ENCODE results near the gene AQP6.

The AQP6 gene

DNA sequence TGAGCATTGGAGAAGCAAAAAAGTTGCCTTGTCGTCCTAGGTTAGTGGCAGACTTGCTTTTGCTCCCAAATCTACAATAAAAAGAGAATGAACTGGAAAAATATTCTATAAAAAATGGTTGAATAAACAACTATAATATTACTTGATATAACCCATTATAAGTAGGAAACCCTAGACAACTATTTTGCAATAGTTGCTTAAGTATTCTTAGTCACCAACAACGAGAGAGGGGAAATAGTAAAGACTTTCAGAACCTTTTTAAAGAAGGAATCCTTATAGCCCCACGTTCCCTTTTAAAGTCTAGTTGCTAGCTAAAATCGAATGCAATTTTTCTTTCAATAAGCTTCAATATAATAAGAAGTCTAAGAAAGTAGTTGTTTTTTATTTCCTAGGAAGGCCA lies 17.5 kb downstream of the AQP6 start:
- H3K9me3 ChIP-seq (ENCODE audit: low read length) = no peaks in the 10 kb centered on the region
- H3K27me3 ChIP-seq (ENCODE audit: insufficient read depth, low read length) = no peaks in the 10 kb centered on the region
- H3K36me3 ChIP-seq (ENCODE audit: insufficient read depth, low read length) = peaks cover 69% of the 10 kb centered on the region
- H3K4me3 ChIP-seq (ENCODE audit: low read length) = no peak overlapping the region
- no peak overlapping the region for H2AFZ ChIP-seq (ENCODE audit: low read depth, low read length)
- H3K4me1 ChIP-seq (ENCODE audit: insufficient read depth, low read length) = no peaks in the 10 kb centered on the region

DNA sequence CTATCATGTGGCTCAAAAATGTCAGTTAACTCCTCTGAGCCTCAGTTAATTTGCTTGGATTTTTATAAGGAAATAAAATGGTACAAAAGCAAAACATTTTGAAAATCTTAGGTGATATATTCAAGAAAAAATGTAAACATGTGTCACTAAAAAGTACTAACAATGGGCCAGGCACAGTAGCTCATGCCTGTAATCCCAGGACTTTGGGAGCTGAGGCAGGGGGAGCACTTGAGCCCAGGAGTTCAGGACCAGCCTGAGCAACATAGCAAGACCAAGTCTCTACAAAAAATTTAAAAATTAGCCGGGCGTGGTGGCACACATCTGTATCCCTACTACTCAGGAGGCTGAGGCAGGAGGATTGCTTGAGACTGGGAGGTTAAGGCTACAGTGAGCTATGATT lies 25.7 kb downstream of the AQP6 start:
- Histone ChIP-seq H3K4me3 (ENCODE audit: low read length) (no peak overlapping the region), H3K27me3 (ENCODE audit: insufficient read depth, low read length) (no peaks in the 10 kb centered on the region), H3K9me3 (ENCODE audit: low read length) (no peaks in the 10 kb centered on the region), H2AFZ (ENCODE audit: low read depth, low read length) (no peak overlapping the region), H3K4me1 (ENCODE audit: insufficient read depth, low read length) (no peaks in the 10 kb centered on the region), H3K36me3 (ENCODE audit: insufficient read depth, low read length) (peaks cover 71% of the 10 kb centered on the region)

GRCh38 chr12:50003595-50003994 lies 30.8 kb downstream of the AQP6 start:
- Histone ChIP-seq H3K4me1 (ENCODE audit: insufficient read depth, low read length) (peaks cover 25% of the 10 kb centered on the region), H3K36me3 (ENCODE audit: insufficient read depth, low read length) (peaks cover 61% of the 10 kb centered on the region), H3K27me3 (ENCODE audit: insufficient read depth, low read length) (no peaks in the 10 kb centered on the region), H3K9me3 (ENCODE audit: low read length) (no peaks in the 10 kb centered on the region), H3K4me3 (ENCODE audit: low read length) (no peak overlapping the region), H2AFZ (ENCODE audit: low read depth, low read length) (no peak overlapping the region)

DNA sequence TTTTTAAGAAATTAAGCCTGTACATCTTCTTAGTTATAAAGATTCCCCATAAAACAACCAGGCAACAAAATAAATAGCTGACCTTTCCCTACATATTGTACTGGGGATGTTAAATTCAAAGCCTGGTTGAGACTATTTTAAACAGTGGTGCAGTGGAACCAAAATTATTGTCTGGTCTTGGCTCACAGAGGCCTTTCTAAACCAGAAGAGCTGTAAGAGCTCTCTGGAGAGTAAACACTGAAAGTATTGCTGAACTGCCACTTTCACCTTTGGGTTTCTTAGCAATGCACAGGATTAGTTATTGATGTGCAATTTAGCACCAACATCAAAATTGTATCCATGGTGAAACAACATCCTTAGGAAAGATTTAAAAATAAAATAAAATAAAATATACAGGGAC lies 31.9 kb downstream of the AQP6 start:
- Histone ChIP-seq H3K36me3 (ENCODE audit: insufficient read depth, low read length) (peaks cover 56% of the 10 kb centered on the region), H2AFZ (ENCODE audit: low read depth, low read length) (no peak overlapping the region), H3K4me1 (ENCODE audit: insufficient read depth, low read length) (peaks cover 25% of the 10 kb centered on the region)

GRCh38 chr12:50005175-50005574 lies 32.4 kb downstream of the AQP6 start:
- H2AFZ ChIP-seq (ENCODE audit: low read depth, low read length) = peak overlapping the region; percentile 32
- H3K4me3 ChIP-seq (ENCODE audit: low read length) = no peak overlapping the region
- H3K4me1 ChIP-seq (ENCODE audit: insufficient read depth, low read length) = peaks cover 25% of the 10 kb centered on the region
- no peaks in the 10 kb centered on the region for H3K27me3 ChIP-seq (ENCODE audit: insufficient read depth, low read length)
- peaks cover 54% of the 10 kb centered on the region for H3K36me3 ChIP-seq (ENCODE audit: insufficient read depth, low read length)
- H3K9me3 ChIP-seq (ENCODE audit: low read length) = no peaks in the 10 kb centered on the region

More for the DNA sequence above, 31.9 kb downstream of the AQP6 start:
- Histone ChIP-seq H3K4me3 (ENCODE audit: low read length) (no peak overlapping the region), H3K27me3 (ENCODE audit: insufficient read depth, low read length) (no peaks in the 10 kb centered on the region), H3K9me3 (ENCODE audit: low read length) (no peaks in the 10 kb centered on the region)

GRCh38 chr12:50006280-50006679 lies 33.5 kb downstream of the AQP6 start:
- H3K36me3 ChIP-seq (ENCODE audit: insufficient read depth, low read length) = peaks cover 50% of the 10 kb centered on the region
- no peak overlapping the region for H3K4me3 ChIP-seq (ENCODE audit: low read length)
- peaks cover 25% of the 10 kb centered on the region for H3K4me1 ChIP-seq (ENCODE audit: insufficient read depth, low read length)
- peak overlapping the region; percentile 0 for H2AFZ ChIP-seq (ENCODE audit: low read depth, low read length)
- no peaks in the 10 kb centered on the region for H3K27me3 ChIP-seq (ENCODE audit: insufficient read depth, low read length)
- H3K9me3 ChIP-seq (ENCODE audit: low read length) = no peaks in the 10 kb centered on the region

DNA sequence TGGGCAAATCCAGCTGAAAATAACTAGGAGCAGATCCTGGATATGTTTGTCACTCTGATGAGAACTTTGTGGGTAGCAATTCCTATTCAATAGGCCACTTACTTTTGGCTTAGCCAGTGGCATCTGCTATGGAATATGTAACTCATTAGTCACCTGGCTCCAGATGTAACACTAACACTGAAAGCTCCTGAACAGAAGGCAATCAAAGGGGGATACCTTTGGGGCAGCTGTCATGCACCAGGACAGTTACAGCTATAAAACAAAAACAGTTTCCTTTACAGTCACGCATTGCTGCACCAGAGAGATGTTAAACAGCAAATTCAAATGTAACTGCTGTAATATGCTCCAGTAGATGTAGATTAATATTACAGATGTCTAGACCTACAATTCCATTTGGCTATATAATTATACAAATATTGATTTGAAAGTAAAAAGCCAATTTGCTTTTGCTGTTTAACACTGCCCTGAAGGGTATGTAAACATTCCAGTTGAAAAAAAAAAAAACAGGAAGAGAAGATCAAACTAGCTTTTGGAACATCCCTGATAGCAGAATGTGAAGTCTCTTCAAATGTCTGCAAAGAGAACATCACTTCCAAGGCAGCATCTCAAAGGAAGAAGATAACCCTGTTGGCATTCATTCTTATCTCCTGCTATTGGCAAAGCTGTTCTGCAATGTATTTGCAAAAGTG lies 34.2 kb downstream of the AQP6 start:
- Histone ChIP-seq H2AFZ (ENCODE audit: low read depth, low read length) (peak overlapping the region; percentile 0), H3K4me1 (ENCODE audit: insufficient read depth, low read length) (peaks cover 25% of the 10 kb centered on the region), H3K4me3 (ENCODE audit: low read length) (no peak overlapping the region), H3K9me3 (ENCODE audit: low read length) (no peaks in the 10 kb centered on the region), H3K36me3 (ENCODE audit: insufficient read depth, low read length) (peaks cover 45% of the 10 kb centered on the region), H3K27me3 (ENCODE audit: insufficient read depth, low read length) (no peaks in the 10 kb centered on the region)

GRCh38 chr12:50013361-50014147 lies 40.8 kb downstream of the AQP6 start:
- H3K4me3 ChIP-seq (ENCODE audit: low read length) = no peak overlapping the region
- H3K27me3 ChIP-seq (ENCODE audit: insufficient read depth, low read length) = no peaks in the 10 kb centered on the region
- peaks cover 5% of the 10 kb centered on the region for H3K4me1 ChIP-seq (ENCODE audit: insufficient read depth, low read length)
- peaks cover 28% of the 10 kb centered on the region for H3K36me3 ChIP-seq (ENCODE audit: insufficient read depth, low read length)
- H2AFZ ChIP-seq (ENCODE audit: low read depth, low read length) = no peak overlapping the region
- no peaks in the 10 kb centered on the region for H3K9me3 ChIP-seq (ENCODE audit: low read length)

DNA sequence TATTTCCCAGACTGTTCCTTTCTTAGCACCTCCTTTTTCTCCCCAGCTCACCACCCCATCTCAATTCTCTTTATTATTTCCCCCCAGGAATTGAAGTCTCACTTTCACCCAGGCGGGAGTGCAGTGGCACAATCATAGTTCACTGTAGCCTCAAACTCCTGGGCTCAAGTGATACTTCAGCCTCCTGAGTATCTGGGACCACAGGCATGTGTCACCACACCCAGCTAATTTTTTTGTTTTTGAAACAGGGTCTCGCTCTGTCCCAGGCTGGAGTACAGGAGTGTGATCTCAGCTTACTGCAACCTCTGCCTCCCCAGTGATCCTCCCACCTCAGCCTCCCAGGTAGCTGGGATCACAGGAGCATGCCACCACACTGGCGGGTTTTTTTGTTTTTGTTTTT lies 41.6 kb downstream of the AQP6 start:
- Histone ChIP-seq H3K4me1 (ENCODE audit: insufficient read depth, low read length) (peaks cover 5% of the 10 kb centered on the region), H3K9me3 (ENCODE audit: low read length) (no peaks in the 10 kb centered on the region), H3K4me3 (ENCODE audit: low read length) (no peak overlapping the region)

GRCh38 chr12:50016501-50017475 lies 44.0 kb downstream of the AQP6 start:
- Histone ChIP-seq H3K36me3 (ENCODE audit: insufficient read depth, low read length) (peaks cover 15% of the 10 kb centered on the region), H3K9me3 (ENCODE audit: low read length) (no peaks in the 10 kb centered on the region), H3K4me3 (ENCODE audit: low read length) (no peak overlapping the region), H2AFZ (ENCODE audit: low read depth, low read length) (no peak overlapping the region), H3K4me1 (ENCODE audit: insufficient read depth, low read length) (peaks cover 5% of the 10 kb centered on the region), H3K27me3 (ENCODE audit: insufficient read depth, low read length) (no peaks in the 10 kb centered on the region)

More for the DNA sequence above, 41.6 kb downstream of the AQP6 start:
- peaks cover 26% of the 10 kb centered on the region for H3K36me3 ChIP-seq (ENCODE audit: insufficient read depth, low read length)
- no peaks in the 10 kb centered on the region for H3K27me3 ChIP-seq (ENCODE audit: insufficient read depth, low read length)
- no peak overlapping the region for H2AFZ ChIP-seq (ENCODE audit: low read depth, low read length)

DNA sequence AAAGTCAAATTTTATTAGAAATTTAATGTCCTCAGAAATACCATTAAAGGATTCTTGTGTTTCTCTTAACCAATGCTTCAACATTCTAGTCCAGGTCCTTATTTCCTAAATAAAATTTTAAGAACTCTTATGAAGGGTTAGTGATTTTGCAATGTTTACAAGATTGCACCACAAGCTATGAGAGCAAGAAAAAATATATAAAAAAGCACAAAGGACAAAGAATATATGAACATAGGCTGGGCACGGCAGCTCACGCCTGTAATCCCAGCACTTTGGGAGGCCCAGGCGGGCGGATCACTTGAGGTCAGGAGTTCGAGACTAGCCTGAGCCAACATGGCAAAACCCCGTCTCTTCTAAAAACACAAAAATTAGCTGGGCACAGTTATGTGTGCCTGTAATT lies 44.9 kb downstream of the AQP6 start:
- Histone ChIP-seq H2AFZ (ENCODE audit: low read depth, low read length) (no peak overlapping the region), H3K27me3 (ENCODE audit: insufficient read depth, low read length) (no peaks in the 10 kb centered on the region), H3K4me1 (ENCODE audit: insufficient read depth, low read length) (peaks cover 5% of the 10 kb centered on the region), H3K36me3 (ENCODE audit: insufficient read depth, low read length) (peaks cover 15% of the 10 kb centered on the region), H3K9me3 (ENCODE audit: low read length) (no peaks in the 10 kb centered on the region), H3K4me3 (ENCODE audit: low read length) (no peak overlapping the region)

GRCh38 chr12:50018154-50018553 lies 45.4 kb downstream of the AQP6 start:
- Histone ChIP-seq H3K27me3 (ENCODE audit: insufficient read depth, low read length) (no peaks in the 10 kb centered on the region), H3K36me3 (ENCODE audit: insufficient read depth, low read length) (peaks cover 15% of the 10 kb centered on the region), H3K4me1 (ENCODE audit: insufficient read depth, low read length) (peaks cover 5% of the 10 kb centered on the region), H3K9me3 (ENCODE audit: low read length) (no peaks in the 10 kb centered on the region), H2AFZ (ENCODE audit: low read depth, low read length) (no peak overlapping the region), H3K4me3 (ENCODE audit: low read length) (no peak overlapping the region)

DNA sequence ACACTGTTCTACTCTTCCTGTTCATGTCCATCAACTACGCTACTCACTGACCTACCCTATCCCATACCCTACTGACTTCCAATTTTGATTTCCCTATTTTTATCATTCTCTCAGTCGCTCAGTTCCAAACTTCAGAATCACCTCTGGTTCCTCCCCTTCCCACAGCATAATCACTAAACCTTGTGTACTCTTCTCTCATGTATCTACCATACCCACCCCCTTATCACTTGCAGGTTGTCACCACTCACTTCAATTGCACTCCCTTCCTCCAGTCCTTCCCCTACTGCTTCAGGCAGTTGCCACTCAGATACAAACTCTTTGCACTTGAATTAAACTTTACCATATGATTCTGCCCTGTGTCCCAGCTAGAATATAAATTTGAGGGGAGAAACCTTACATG lies 46.2 kb downstream of the AQP6 start:
- Histone ChIP-seq H2AFZ (ENCODE audit: low read depth, low read length) (no peak overlapping the region), H3K9me3 (ENCODE audit: low read length) (no peaks in the 10 kb centered on the region), H3K36me3 (ENCODE audit: insufficient read depth, low read length) (peaks cover 10% of the 10 kb centered on the region), H3K4me3 (ENCODE audit: low read length) (no peak overlapping the region), H3K27me3 (ENCODE audit: insufficient read depth, low read length) (no peaks in the 10 kb centered on the region), H3K4me1 (ENCODE audit: insufficient read depth, low read length) (peaks cover 5% of the 10 kb centered on the region)
